Activated CD8-positive, alpha-beta memory T cell treated with anti-CD3 and anti-CD28 coated beads, Interleukin-2, amount 50 U/mL, for 24 hours (primary cell): ENCODE data around the gene GYPA.
"Not testable (repeated sequence)": the region's sequence is repeated elsewhere in the genome, so short reads cannot be mapped to it uniquely, and the experiment has no call there.

Experiments
- DNase-seq: peaks from one replicate; pipeline ENCODE4 v3.0.0-alpha.2; 2020; ENCODE audit errors: extremely low read depth

GYPA gene

DNA sequence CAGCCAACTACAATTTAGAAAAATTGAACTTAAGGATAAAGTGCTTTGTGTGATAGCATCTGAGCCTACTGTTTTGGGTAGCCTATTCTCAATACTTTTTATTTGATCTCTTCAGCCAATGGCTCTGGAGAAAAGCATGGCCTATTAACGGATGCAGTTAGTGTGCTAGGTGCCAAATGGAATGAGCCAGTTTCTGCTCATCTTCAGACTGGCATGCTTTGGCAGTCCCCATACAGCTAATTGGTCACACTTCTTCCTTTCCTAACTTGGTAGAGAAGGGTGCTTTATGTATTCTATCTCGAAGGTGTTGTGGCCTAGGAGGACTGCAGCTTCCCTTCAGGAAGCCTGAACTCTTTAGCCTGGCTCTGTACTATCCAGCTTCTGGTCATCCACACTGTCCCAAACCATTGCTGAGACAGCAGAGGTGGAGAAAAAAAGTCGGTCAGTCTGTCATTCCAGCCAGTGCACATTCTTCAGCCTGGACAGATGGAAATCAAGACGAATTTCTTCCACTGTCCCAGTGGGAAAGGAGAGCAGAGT is 11.1 kb downstream of the GYPA start:
- DNase-seq = not testable (repeated sequence)

- not testable (repeated sequence) for DNase-seq
Observed at GRCh38 chr4:144128709-144129320, 11.7 kb downstream of the GYPA start.

DNA sequence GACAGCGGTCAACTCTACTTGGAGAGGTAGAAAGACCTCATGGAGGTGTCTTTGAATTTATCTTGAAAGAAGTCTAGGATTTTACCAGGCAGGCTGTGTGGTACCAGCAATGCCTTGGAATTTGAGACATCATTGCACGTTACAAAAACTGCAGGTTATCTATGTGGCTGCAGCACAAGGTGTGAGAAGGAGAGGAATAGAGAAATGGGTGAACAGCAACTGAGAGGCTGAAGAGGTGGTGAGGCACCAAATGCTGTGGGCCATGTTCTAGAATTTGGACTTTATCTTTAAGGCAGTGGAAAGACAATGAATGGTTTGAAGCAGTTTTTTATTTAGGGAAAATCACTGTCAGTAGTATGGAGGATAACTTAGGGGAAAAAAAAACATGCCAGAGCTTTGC is 15.4 kb downstream of the GYPA start:
- not testable (repeated sequence) for DNase-seq

DNA sequence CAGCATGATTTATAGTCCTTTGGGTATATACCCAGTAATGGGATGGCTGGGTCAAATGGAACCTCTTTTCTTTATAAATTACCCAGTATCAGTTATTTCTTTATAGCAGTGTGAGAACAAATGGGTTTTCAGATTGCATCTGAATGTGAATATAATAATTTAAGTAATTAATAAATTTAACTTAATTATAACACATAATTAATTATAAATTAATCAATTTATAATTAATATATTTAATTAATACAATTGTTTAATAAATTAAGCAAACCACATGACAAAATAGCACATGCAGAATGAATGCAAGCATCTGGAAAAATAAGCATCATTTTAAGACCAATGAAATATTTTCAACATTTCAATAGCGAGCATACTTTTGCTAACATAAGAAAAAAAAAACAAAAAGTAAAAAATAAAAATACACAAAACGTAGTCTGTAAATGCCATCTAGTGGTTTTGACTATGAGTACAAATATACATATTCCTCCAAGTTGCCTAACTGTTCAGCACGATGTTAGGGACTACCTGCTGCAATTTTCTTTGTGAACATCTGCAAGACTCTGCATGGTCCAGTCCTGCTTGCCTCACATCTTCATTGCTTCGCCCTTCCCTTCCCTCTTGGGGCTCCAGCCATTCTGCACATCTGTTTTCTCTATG is 16.4 kb downstream of the GYPA start:
- DNase-seq = not testable (repeated sequence)

DNA sequence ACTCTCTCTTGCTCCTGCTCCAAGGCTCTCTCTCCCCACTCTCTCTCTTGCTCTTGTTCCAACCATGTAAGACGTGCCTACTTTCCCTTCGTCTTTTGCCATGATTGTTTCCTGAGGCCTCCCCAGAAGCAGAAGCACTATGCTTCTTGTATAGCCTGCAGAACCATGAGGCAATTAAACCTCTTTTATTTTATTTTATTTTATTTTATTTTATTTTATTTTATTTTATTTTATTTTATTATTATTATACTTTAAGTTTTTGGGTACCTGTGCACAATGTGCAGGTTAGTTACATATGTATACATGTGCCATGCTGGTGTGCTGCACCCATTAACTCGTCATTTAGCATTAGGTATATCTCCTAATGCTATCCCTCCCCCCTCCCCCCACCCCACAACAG is 17.2 kb downstream of the GYPA start:
- not testable (repeated sequence) for DNase-seq

GRCh38 chr4:144119752-144120151 is 20.8 kb downstream of the GYPA start:
- not testable (repeated sequence) for DNase-seq

GRCh38 chr4:144115519-144115918 is 25.0 kb downstream of the GYPA start:
- DNase-seq = no peak

- no peak for DNase-seq
Observed at GRCh38 chr4:144113546-144113945, 27.0 kb downstream of the GYPA start.

- DNase-seq = no peak
Observed at GRCh38 chr4:144104509-144105130, 35.9 kb downstream of the GYPA start.

GRCh38 chr4:144097776-144098175 is 42.7 kb downstream of the GYPA start:
- not testable (repeated sequence) for DNase-seq

- not testable (repeated sequence) for DNase-seq
Observed at GRCh38 chr4:144093995-144094394, 46.5 kb downstream of the GYPA start.

DNA sequence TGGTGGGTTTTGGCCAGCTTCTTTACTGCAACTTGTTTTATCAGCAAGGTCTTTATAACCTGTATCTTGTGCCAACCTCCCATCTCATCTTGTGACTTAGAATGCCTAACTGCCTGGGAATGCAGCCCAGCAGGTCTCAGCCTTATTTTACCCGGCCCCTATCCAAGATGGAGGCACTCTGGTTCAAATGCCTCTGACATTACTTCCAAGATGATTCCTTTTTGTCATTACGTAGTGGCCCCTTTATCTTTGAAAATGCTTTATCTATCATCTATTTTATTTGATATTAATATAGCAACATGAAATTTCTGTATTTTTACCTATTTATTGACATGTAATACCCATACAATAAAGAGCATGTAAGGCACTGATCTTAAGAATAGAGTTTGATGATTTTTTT is 49.3 kb downstream of the GYPA start:
- not testable (repeated sequence) for DNase-seq

GRCh38 chr4:144090744-144091143 is 49.8 kb downstream of the GYPA start:
- no peak for DNase-seq

DNA sequence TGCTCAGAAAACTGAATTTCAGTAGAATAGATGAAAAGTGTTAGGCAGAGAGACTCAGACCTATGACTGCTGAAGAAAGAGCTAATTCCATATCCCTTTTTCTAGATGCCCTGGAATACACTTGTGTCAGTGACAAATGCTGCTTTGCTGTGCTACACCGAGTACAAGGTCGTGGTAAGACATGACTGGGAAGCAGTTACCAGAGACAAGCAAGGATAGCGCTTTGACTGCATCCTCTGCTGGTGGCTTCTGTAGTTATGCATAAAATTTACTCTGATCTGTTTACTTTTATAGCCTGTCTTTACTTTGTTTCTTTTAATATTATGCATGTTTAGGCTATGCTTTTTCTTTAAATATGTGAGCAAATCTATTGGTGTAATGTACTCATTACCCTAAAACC is 58.5 kb downstream of the GYPA start:
- DNase-seq = not testable (repeated sequence)

DNA sequence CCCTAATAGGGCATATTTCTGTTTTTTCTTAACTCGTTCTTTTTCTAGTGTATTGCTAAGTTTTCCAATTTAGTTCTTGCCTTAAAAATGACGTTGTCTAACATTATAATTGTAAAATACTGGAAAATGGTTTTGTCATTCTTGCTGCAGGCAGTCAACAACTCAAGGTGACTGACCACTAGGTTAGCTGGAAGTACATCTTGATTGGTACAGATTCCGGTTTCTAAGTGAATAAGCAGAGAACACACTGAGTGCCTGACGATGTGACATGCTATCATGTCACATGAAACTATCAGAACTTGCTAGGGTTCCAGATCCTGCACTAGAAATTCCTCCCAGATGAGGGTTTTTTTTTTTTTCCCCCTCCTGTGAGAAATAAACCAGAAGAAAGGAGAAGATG is 60.4 kb downstream of the GYPA start:
- not testable (repeated sequence) for DNase-seq

GRCh38 chr4:144078746-144079145 is 61.8 kb downstream of the GYPA start:
- not testable (repeated sequence) for DNase-seq

- not testable (repeated sequence) for DNase-seq
Observed at GRCh38 chr4:144061556-144061955, 79.0 kb downstream of the GYPA start.

DNA sequence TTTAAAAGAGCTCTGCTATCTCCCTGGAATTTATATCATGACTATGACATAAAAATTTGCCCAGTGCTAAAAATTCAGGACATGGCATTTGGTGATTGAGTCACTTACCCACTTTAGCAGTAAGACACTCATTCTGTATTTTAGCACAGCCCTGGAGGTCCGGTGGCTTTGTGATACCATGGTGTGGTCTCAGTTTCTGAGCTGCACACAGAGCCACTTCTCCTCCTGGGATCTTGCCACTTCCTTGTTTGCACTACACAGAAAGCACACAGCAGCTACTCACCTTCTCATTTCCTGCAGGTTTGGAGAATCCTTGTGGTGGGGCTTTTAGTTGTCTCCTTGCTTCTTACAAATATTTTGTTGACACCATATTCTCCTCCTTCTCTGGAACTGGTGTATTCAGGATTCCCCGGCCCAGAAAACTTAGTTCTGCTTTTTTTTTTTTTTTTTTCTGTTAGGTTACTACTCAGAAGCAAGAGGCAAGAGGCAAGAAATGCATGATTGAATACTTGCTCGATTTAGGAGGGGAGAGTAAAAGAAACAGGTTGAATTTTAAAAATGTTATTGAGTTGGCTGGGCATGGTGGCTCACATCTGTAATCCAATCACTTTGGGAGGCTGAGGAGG is 80.2 kb downstream of the GYPA start:
- DNase-seq = not testable (repeated sequence)
